Fibroblast of villous mesenchyme (primary cell): ENCODE measurements around the gene CLSTN3. TPM values are rescaled to one million over a fixed set of nuclear protein-coding genes. Genes with fewer than 3 reads are reported as not detected.

Experiments used
- DNase-seq: peaks from one replicate; pipeline ENCODE4 v3.0.0-alpha.2; 2010; ENCODE audit warnings: low read depth
- H3K4me3 ChIP-seq: 2 replicates; pipeline ENCODE4 v1.5.1; 2011; ENCODE audit warnings: low read depth, mild to moderate bottlenecking, low read length
- small RNA-seq: library from RNA; depleted of rRNA; stranded (forward); fragments of <200 nt; gene quantifications from one replicate; pipeline ENCODE3, GENCODE V24; 2012
- total RNA-seq: library from RNA; depleted of rRNA; stranded (reverse); fragments of >200 nt; gene quantifications from 2 replicates; pipeline ENCODE4 v1.2.3, GENCODE V29; 2012
- TF ChIP-seq, protein P1 (sequence below): IDR thresholded peaks from 2 replicates; pipeline ENCODE4 v1.5.1; 2012; ENCODE audit warnings: low read depth, mild to moderate bottlenecking, low read length; ENCODE audit not compliant: insufficient read depth

The CLSTN3 gene
- total RNA-seq, 1 donor = 19.0 TPM

DNA sequence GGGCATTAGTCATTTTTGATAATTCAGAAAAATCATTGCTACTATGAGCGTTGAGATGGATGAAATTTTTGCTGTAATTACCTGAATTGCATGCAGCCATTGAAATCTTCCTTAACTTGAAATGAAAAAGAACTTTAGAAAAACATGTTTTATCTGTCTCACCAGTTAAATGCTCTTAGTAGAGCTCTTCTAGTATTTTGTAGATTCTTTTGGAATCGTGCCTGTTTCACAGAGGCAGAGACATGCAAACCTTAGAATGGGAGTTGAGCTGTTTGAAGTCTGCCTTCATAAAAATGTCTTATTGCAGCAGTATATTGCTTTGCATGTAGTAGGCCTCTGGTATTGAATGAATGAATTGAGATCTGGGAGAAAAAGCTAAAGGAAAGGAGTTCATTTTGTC is 63.5 kb downstream of the CLSTN3 start:
- no peak for DNase-seq
- TF ChIP-seq, protein P1, sequence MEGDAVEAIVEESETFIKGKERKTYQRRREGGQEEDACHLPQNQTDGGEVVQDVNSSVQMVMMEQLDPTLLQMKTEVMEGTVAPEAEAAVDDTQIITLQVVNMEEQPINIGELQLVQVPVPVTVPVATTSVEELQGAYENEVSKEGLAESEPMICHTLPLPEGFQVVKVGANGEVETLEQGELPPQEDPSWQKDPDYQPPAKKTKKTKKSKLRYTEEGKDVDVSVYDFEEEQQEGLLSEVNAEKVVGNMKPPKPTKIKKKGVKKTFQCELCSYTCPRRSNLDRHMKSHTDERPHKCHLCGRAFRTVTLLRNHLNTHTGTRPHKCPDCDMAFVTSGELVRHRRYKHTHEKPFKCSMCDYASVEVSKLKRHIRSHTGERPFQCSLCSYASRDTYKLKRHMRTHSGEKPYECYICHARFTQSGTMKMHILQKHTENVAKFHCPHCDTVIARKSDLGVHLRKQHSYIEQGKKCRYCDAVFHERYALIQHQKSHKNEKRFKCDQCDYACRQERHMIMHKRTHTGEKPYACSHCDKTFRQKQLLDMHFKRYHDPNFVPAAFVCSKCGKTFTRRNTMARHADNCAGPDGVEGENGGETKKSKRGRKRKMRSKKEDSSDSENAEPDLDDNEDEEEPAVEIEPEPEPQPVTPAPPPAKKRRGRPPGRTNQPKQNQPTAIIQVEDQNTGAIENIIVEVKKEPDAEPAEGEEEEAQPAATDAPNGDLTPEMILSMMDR = no peak
- H3K4me3 ChIP-seq = no peak overlapping the region

GRCh38 chr12:7197841-7198240 is 67.7 kb downstream of the CLSTN3 start:
- H3K4me3 ChIP-seq = no peak overlapping the region
- TF ChIP-seq, protein P1 = no peak
- no peak for DNase-seq

DNA sequence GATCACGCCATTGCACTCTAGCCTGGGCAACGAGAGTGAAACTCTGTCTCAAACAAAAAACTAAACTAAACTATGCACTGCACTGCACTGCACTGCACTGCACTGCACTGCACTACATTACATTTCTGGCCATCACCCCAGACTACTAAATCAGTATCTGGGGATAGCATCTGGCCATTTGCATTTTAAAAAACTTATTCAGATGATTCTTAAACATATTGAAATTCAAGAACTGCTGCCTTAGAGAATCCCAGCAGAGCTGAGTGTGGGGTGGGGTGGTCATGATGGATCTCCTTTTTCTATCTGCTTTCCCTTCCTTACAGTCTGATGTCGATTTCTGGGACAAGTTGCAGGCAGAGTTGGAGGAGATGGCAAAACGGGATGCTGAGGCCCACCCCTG is 72.9 kb downstream of the CLSTN3 start:
- TF ChIP-seq, protein P1 = no peak
- no peak for DNase-seq
- H3K4me3 ChIP-seq = no peak overlapping the region

- no peak overlapping the region for H3K4me3 ChIP-seq
- DNase-seq = no peak
- TF ChIP-seq, protein P1 = no peak
Measured at GRCh38 chr12:7205091-7205490, 74.9 kb downstream of the CLSTN3 start.

DNA sequence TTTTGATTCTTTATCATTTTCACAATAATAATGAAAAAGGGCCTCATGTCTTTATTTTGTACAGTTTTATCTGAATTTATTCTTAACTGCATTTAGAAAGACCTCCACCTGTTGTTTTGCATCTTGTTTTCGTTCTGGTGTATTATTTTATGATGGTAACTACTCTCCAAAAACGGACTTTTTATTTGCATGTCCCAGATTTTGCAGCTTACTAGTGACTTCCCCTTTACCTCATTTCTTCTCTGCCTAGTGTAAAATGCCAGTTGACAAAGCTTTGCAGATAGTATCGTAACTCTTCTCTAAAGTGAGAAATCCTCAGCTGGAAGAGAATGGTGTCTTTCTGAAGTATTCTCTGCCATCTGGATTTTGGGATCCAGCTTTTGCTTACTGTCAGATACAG is 76.5 kb downstream of the CLSTN3 start:
- no peak for DNase-seq
- TF ChIP-seq, protein P1 = no peak
- no peak overlapping the region for H3K4me3 ChIP-seq

DNA sequence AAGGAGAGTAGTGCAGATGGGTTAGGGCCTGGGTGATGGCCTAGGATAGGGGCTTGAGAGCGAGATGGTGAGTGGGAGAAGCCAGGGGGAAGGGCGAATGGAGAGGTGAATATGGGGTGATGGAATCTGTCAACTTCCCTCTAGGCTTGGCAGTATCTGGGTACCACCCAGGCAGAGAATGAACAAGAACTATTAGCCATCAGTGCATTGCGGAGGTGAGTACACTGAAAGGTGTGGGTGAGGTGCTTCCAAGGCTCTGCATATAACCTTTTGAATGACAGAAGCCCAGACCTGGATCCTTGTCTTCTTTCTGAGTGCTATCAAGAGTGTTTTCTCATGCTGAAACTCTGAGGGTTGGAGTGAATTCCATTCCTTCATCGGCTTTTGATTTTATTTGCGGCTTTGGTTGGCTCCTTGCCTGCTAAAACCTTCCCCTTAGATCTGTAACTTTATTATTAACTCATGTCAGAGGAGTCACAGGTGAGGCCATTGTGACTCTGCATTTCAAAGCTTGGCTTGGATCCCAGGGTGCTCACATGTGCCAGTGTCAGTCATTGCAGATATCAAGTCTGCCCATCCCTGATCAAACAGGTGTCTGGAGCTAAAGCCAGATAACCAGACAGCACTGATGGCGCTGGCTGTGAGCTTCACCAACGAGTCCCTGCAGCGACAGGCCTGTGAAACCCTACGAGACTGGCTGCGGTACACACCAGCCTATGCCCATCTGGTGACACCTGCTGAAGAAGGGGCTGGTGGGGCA is 77.9 kb downstream of the CLSTN3 start:
- DNase-seq = no peak
- TF ChIP-seq, protein P1 = no peak
- H3K4me3 ChIP-seq = no peak overlapping the region

Small RNA genes lying within 50 kb of the gene (small RNA-seq; reads per million reads assigned to genes)
- gene RNU6-485P = not detected

Other genes starting within 250 kb of the CLSTN3 start
- 4.7 and 5.5 TPM in 2 replicates for gene LRRC23, start 225.5 kb upstream of the CLSTN3 start, total RNA-seq
- 3.5 and 5.2 TPM in 2 replicates for gene ENO2, start 215.8 kb upstream of the CLSTN3 start, total RNA-seq
- gene ATN1, start 202.4 kb upstream of the CLSTN3 start, total RNA-seq = 11.3 and 16.4 TPM in 2 replicates
- gene RNU7-1, start 186.6 kb upstream of the CLSTN3 start, total RNA-seq = not detected in 2 replicates
- 94.7 and 96.7 TPM in 2 replicates for gene C12orf57, start 186.3 kb upstream of the CLSTN3 start, total RNA-seq
- not detected in 2 replicates for gene PTPN6, start 179.0 kb upstream of the CLSTN3 start, total RNA-seq
- gene PHB2, start 159.7 kb upstream of the CLSTN3 start, total RNA-seq = 143 and 155 TPM in 2 replicates
- gene EMG1, start 159.5 kb upstream of the CLSTN3 start, total RNA-seq = 32.9 and 44.9 TPM in 2 replicates
- gene LPCAT3, start 111.9 kb upstream of the CLSTN3 start, total RNA-seq = 20.6 and 26.3 TPM in 2 replicates
- gene C1S, start 69.7 kb upstream of the CLSTN3 start, total RNA-seq = 127 and 146 TPM in 2 replicates
- 83.4 and 84.2 TPM in 2 replicates for gene C1R, start 37.9 kb upstream of the CLSTN3 start, total RNA-seq
- 30.2 and 34.5 TPM in 2 replicates for gene C1RL, start 21.2 kb upstream of the CLSTN3 start, total RNA-seq
- gene RBP5, start 1.5 kb upstream of the CLSTN3 start, total RNA-seq = not detected in 2 replicates
- gene PEX5, start 59.3 kb downstream of the CLSTN3 start, total RNA-seq = 25.9 and 30.3 TPM in 2 replicates
- not detected in 2 replicates for gene ACSM4, start 173.7 kb downstream of the CLSTN3 start, total RNA-seq